Lower lobe of right lung (tissue), 2 donors: Measurements from ENCODE around the gene TRAK1. TPM values are rescaled to one million over a fixed set of nuclear protein-coding genes. Genes with fewer than 3 reads are reported as not detected.

Source experiments
- ATAC-seq, 2 donors: fragments of 200-7000 bp; cut with Tn5 transposase; one replicate each; pipeline ENCODE4 v1.9.1; 2020 to 2022; ENCODE audit warnings: mild to moderate bottlenecking in 2 of 2, moderate library complexity in 2 of 2
- DNase-seq: peaks from one replicate; pipeline ENCODE4 v3.0.0-alpha.2; 2020
- H3K27ac ChIP-seq: fragments of 200-600 bp; one replicate; pipeline ENCODE4 v1.8.0; 2022
- H3K27me3 ChIP-seq: fragments of 200-600 bp; one replicate; pipeline ENCODE4 v1.8.0; 2022; ENCODE audit warnings: low read depth
- H3K36me3 ChIP-seq: fragments of 200-600 bp; one replicate; pipeline ENCODE4 v1.8.0; 2022; ENCODE audit warnings: mild to moderate bottlenecking
- H3K4me1 ChIP-seq: fragments of 200-600 bp; one replicate; pipeline ENCODE4 v1.8.0; 2022
- H3K4me3 ChIP-seq: fragments of 200-600 bp; one replicate; pipeline ENCODE4 v1.8.0; 2022; ENCODE audit warnings: mild to moderate bottlenecking
- H3K9me3 ChIP-seq: fragments of 200-600 bp; one replicate; pipeline ENCODE4 v1.8.0; 2022
- intact Hi-C: fragments of 100-400 bp; cut with DNase I; formaldehyde crosslinking; loops from one replicate; pipeline ENCODE4 v1.11.0; 2022
- total RNA-seq: library from RNA; stranded (reverse); fragmentation: NEBNext Ultra II Directional; extraction: Animal tissue kit (Norgen Biotek cat#: 25700); gene quantifications from one replicate; pipeline ENCODE4 v1.2.1, GENCODE V29; 2021
- TF ChIP-seq, protein P1 (sequence below): fragments of 200-600 bp; IDR thresholded peaks from one replicate; pipeline ENCODE4 v1.8.0; 2022; ENCODE audit warnings: antibody characterized with exemption, mild to moderate bottlenecking
- donor health status: DM: no; HTN: yes; CAD: no; lungs with severe emphysema.

The TRAK1 gene
- total RNA-seq, 1 donor from 2014 or later: 50.6 TPM

DNA sequence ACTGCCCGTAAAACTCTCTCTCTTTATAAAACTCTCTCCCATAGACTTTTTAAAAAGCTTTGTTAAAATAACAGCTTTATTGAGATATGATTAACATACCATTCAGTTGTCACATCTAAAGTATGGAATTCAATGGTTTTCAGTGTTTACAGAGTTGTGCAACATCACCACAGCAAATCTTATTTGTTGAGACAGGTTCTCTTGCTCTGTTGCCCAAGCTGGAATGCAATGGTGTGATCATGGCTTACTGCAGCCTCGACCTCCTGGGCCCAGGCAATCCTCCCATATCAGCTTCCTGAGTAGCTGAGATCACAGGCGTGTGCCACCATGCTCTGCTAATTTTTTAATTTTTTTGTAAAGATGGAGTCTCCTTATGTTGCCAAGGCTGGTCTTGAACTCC is 35.9 kb upstream of the TRAK1 start:
- TF ChIP-seq, protein P1, sequence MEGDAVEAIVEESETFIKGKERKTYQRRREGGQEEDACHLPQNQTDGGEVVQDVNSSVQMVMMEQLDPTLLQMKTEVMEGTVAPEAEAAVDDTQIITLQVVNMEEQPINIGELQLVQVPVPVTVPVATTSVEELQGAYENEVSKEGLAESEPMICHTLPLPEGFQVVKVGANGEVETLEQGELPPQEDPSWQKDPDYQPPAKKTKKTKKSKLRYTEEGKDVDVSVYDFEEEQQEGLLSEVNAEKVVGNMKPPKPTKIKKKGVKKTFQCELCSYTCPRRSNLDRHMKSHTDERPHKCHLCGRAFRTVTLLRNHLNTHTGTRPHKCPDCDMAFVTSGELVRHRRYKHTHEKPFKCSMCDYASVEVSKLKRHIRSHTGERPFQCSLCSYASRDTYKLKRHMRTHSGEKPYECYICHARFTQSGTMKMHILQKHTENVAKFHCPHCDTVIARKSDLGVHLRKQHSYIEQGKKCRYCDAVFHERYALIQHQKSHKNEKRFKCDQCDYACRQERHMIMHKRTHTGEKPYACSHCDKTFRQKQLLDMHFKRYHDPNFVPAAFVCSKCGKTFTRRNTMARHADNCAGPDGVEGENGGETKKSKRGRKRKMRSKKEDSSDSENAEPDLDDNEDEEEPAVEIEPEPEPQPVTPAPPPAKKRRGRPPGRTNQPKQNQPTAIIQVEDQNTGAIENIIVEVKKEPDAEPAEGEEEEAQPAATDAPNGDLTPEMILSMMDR: no peak
- no peaks in the 10 kb centered on the region for H3K36me3 ChIP-seq
- intact Hi-C loops: no loop called here
- ATAC-seq (no peak), DNase-seq (no peak)
- H3K4me3 ChIP-seq: no peak overlapping the region
- H3K4me1 ChIP-seq: peaks cover 44% of the 10 kb centered on the region
- H3K27me3 ChIP-seq: no peaks in the 10 kb centered on the region
- no peak overlapping the region for H3K27ac ChIP-seq
- H3K9me3 ChIP-seq: no peaks in the 10 kb centered on the region

DNA sequence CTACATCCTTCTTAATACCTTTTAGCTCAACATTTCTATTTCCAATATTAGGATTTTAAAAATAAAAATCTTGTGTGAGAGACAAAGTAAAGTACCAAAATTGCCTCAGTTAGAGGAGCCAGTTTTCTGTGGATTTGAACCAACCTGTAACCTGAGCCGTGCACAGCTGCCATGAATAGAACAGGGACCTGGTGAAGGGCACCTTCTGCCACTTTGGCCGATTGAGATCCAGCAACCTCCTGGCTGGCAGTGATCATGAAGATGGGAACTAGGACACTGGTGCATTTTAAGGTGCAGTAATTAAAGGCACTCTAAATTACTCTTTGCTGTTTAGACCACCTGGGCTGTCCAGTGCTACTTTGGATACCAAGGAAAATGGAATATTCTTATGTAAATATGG is 34.3 kb upstream of the TRAK1 start:
- no peaks in the 10 kb centered on the region for H3K9me3 ChIP-seq
- intact Hi-C loops: no loop called here
- no peaks in the 10 kb centered on the region for H3K27me3 ChIP-seq
- no peak overlapping the region for H3K27ac ChIP-seq
- no peak for DNase-seq
- no peak overlapping the region for H3K4me3 ChIP-seq
- ATAC-seq: no peak
- H3K36me3 ChIP-seq: no peaks in the 10 kb centered on the region
- TF ChIP-seq, protein P1: no peak
- peaks cover 49% of the 10 kb centered on the region for H3K4me1 ChIP-seq

DNA sequence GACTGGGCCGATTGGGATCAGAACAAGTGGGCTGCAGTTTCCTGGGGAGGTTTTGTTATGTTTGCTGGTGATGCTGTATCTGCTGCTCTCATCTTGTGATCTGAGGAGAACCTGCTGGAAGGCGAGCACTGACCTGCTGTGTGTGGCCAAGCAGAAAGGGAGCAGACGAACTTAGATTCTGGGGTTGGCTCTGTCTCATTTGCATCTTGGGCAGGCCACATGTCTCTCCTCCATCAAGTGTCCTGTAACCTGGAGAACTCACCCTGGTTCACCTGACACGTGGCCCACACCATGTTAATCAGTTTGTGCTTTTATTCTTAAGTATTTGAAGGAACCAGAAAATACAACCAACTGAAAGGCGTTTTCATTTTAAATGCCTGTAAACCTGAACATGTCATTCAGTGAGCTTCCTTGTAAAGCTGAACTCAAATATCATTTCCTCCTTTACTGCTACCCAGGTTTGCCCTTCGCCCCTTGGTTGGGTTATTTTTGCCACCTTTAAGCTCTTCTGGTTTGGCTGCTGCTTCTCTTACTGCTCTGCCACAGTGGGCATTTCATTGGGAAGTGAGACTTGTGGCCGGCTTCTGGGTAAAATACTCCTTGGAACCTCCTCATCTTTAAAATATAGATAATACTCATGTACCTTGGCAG is 33.5 kb upstream of the TRAK1 start:
- Histone ChIP-seq H3K9me3 (no peaks in the 10 kb centered on the region), H3K4me1 (peaks cover 49% of the 10 kb centered on the region), H3K27ac (no peak overlapping the region), H3K4me3 (no peak overlapping the region), H3K27me3 (no peaks in the 10 kb centered on the region), H3K36me3 (no peaks in the 10 kb centered on the region)
- intact Hi-C loops: no loop called here
- TF ChIP-seq, protein P1: no peak
- DNase-seq (no peak), ATAC-seq (no peak)

DNA sequence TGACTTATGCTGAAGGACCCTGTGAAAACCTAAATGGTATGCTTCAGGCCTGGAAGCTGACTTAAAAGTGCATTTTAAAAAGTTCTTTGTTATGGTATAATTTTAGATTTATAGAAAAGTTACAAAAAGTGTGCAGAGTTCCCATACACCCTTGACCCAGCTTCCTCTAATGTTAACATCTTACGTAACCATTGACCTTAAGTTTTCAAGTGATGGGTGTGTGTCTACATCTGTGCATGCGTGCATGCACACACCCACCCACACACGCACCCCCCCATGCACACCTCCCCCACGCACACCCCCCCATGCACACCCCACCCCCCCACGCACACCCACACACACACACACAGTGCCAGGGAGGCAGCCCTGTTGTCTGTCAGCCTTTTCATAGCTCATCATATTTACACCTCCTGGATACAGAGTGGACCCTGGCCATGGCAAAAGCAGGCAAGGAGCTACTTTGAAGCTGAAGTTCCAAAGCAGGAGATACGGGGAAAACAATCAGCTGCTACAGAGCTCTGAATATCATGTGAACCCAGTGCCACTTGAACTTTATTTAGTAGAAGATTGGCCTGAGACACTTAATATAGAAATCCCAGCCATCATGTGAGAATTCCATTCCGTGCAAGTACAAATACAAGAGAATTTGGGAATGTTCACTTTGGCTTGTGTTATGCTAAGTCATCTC is 30.0 kb upstream of the TRAK1 start:
- ATAC-seq (peak; percentile 40 to 46), DNase-seq (no peak)
- intact Hi-C loops: no loop called here
- no peaks in the 10 kb centered on the region for H3K36me3 ChIP-seq
- no peaks in the 10 kb centered on the region for H3K27me3 ChIP-seq
- TF ChIP-seq, protein P1: no peak
- peak overlapping the region; percentile 81 for H3K27ac ChIP-seq
- H3K9me3 ChIP-seq: no peaks in the 10 kb centered on the region
- peaks cover 49% of the 10 kb centered on the region for H3K4me1 ChIP-seq
- no peak overlapping the region for H3K4me3 ChIP-seq

DNA sequence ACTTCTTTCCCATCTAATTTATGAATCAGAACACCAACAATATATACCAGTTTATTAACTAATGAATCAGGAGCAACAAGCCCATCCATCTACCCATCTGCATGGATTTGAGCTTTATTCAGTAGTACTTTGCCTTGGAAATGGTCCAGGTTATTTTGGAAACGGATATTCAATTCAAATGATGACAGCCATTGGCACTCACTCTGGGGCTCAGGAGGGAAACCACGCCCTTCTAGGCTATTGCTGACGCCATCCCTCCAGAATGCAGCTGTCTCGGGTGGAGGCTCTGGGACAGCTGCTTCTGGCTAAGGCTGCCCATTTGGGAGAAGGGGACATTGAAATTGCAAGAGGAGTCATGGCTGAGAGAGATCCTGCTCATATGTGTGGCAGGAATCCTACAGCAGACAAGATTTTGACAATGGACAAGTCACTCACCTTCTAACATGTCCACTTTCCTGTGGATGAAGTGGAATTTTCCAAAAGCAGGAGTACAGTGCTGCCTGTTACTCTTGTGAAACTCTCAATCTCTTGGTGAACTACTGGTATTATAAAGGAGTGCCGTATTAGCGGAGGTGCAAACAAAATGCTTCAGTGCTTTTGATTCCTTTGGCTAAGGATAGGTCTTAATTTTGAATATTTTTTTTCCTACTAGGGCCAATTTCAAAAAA is 29.3 kb upstream of the TRAK1 start:
- intact Hi-C loops: no loop called here
- TF ChIP-seq, protein P1: no peak
- Histone ChIP-seq H3K27ac (peak overlapping the region; percentile 81), H3K4me3 (no peak overlapping the region), H3K4me1 (peaks cover 56% of the 10 kb centered on the region), H3K27me3 (no peaks in the 10 kb centered on the region), H3K36me3 (no peaks in the 10 kb centered on the region), H3K9me3 (no peaks in the 10 kb centered on the region)
- ATAC-seq (peak; percentile 90 to 91), DNase-seq (peak; percentile 63)
